ENCODE data around the gene ZC3H12D. TPM values are rescaled to one million over a fixed set of nuclear protein-coding genes. Genes with fewer than 3 reads are reported as not detected.

ZC3H12D gene
- total and polyA plus RNA-seq, 2 experiments from 2014 or later: 0.07 TPM; not detected in 1

- TF ChIP-seq ETS1 (IDR thresholded peaks at IDR 0.05): no peak
- TF ChIP-seq ZNF331 (CRISPR knock-in tag; IDR thresholded peaks at IDR 0.05; ENCODE audit: low read depth): no peak
- no peak for TF ChIP-seq STAT1 (IDR thresholded peaks at IDR 0.05; ENCODE audit: unreplicated experiment)
- no peak for TF ChIP-seq EZH2phosphoT487 (IDR thresholded peaks at IDR 0.05; ENCODE audit: unreplicated experiment)
These were observed 50.9 kb downstream of the ZC3H12D start (continued) for GRCh38 chr6:149433881-149434280.

GRCh38 chr6:149433405-149433804 is 51.4 kb downstream of the ZC3H12D start:
- Histone ChIP-seq H3K4me1 (ENCODE audit: insufficient read depth) (no peaks in the 10 kb centered on the region), H2AFZ (no peak overlapping the region), H3K27ac (ENCODE audit: low read depth) (no peak overlapping the region), H3K36me3 (ENCODE audit: insufficient read depth) (no peaks in the 10 kb centered on the region), H3K9me2 (ENCODE audit: insufficient read depth) (no peaks in the 10 kb centered on the region), H3K79me2 (replicated peaks; ENCODE audit: insufficient read depth) (no peaks in the 10 kb centered on the region), H3K4me3 (no peak overlapping the region), H3K4me2 (no peak overlapping the region), H3K27me3 (ENCODE audit: insufficient read depth) (no peaks in the 10 kb centered on the region), H3F3A (replicated peaks; ENCODE audit: low read depth) (no peaks in the 10 kb centered on the region), H4K20me1 (replicated peaks; ENCODE audit: insufficient read depth) (no peaks in the 10 kb centered on the region)
- Mint-ChIP-seq H3K4me1 (no peaks in the 10 kb centered on the region; the same call in 1 of the 3 replicates), H3K36me3 (ENCODE audit: low read depth) (no peaks in the 10 kb centered on the region), H3K4me3 (no peak overlapping the region), H3K27ac (no peak overlapping the region), H3K9me3 (no peaks in the 10 kb centered on the region; the same call in 2 of the 3 replicates), H3K27me3 (ENCODE audit: insufficient read depth, low read depth, poor library complexity) (peaks cover 9% of the 10 kb centered on the region)
- no peak for DNase-seq (ENCODE audit: low spot score)
- ATAC-seq: no peak
- no peak for TF ChIP-seq CTCF (conservative IDR thresholded peaks at IDR 0.05; ENCODE audit: low read depth in 2 of 2)
- no peak for TF ChIP-seq EZH2 (IDR thresholded peaks at IDR 0.05; ENCODE audit: low read depth, unreplicated experiment)
- TF ChIP-seq CREB1 (CRISPR knock-in tag; IDR thresholded peaks at IDR 0.05; ENCODE audit: low read depth): no peak
- no peak for TF ChIP-seq REST (IDR thresholded peaks at IDR 0.05; ENCODE audit: unreplicated experiment)
- TF ChIP-seq ZNF462 (CRISPR knock-in tag; IDR thresholded peaks at IDR 0.05): no peak
- no peak for TF ChIP-seq ZNF331 (CRISPR knock-in tag; IDR thresholded peaks at IDR 0.05; ENCODE audit: low read depth)
